C4-2B (cell line): ENCODE measurements around the gene MEOX1.

Experiments
- H3K27ac ChIP-seq: fragments of 450-650 bp; 2 replicates; pipeline ENCODE4 v1.5.1; 2017
- ZFX ChIP-seq: fragments of 450-650 bp; IDR thresholded peaks from 2 replicates; pipeline ENCODE4 v1.6.1; 2017
- TF ChIP-seq, protein P1 (sequence below): fragments of 450-650 bp; conservative IDR thresholded peaks from 2 replicates; pipeline ENCODE4 v1.5.1; 2017; ENCODE audit warnings: mild to moderate bottlenecking

MEOX1 gene

DNA sequence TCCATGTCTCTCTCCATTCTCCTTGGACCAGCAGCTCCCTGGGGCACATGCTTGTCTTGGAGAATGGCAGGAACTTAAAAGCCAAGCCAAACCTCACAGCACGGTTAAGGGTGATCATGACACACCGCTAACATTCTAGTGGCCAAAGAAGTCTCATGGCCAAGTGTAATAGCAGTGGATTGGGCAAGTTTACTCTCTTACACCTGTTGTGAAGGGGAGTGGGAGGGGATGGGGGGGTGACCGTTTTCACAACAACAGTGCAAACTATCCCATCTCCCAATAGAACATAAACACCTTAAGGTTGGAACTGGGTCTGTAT is 37.7 kb upstream of the MEOX1 start:
- TF ChIP-seq, protein P1, sequence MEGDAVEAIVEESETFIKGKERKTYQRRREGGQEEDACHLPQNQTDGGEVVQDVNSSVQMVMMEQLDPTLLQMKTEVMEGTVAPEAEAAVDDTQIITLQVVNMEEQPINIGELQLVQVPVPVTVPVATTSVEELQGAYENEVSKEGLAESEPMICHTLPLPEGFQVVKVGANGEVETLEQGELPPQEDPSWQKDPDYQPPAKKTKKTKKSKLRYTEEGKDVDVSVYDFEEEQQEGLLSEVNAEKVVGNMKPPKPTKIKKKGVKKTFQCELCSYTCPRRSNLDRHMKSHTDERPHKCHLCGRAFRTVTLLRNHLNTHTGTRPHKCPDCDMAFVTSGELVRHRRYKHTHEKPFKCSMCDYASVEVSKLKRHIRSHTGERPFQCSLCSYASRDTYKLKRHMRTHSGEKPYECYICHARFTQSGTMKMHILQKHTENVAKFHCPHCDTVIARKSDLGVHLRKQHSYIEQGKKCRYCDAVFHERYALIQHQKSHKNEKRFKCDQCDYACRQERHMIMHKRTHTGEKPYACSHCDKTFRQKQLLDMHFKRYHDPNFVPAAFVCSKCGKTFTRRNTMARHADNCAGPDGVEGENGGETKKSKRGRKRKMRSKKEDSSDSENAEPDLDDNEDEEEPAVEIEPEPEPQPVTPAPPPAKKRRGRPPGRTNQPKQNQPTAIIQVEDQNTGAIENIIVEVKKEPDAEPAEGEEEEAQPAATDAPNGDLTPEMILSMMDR, result no peak
- no peak for TF ChIP-seq ZFX
- no peak overlapping the region for H3K27ac ChIP-seq

DNA sequence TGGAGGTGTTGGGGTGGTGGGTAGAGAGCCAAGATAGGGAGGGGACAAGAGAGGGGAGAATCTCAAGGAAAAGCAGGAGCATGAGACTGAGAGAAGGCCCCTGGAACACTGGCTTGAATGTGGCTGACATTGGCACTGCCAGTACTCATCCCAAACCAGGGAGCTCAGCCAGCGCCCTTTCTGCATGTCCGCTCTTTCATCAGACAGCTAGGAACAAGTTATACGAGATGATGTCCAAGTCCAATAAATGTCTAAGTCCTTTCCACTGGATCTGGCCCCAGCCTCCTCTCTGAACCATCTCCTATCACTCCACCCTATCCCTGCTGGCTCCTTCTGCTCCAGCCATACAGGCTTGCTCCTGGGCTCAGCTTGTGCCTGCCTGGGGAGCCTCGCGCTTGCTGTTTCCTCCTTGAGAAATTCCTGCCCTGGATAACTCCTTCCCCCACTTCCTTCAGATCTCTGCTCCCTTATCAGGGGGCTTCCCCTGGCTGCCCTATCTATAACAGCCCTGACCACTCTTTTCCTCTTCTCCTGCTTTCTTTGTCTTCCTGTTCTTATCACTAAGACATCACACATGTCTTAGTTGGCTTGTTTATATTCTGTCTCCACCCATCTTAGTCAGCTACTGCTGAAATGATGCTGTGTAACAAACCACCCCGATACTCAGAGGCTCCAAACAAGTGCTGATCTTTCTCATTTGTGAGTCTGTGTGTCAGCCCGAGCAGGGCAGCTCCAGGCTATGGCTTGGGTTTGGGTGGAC is 37.1 kb upstream of the MEOX1 start:
- no peak overlapping the region for H3K27ac ChIP-seq
- TF ChIP-seq ZFX, result no peak
- TF ChIP-seq, protein P1, result no peak

DNA sequence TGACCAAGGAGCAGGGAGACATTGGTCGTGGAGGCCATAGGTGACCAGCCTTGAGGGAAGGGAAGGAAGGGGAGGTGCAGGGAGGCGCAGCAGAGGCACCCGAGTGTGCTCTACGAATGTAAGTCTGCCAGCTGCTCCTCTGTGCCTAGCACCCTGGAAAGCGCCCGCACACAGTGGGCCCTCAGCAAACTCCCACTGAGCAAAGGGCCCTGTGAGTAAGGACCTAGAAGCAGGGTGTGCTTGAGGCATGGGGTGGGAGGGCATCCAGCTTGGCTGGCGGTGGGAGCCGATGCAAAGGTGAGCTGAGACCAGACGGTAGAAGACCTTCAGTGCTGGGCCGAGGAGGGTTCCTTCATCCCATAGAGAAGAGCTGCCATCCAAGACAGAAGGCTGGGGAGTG is 36.2 kb upstream of the MEOX1 start:
- no peak overlapping the region for H3K27ac ChIP-seq
- TF ChIP-seq ZFX, result no peak
- TF ChIP-seq, protein P1, result no peak

DNA sequence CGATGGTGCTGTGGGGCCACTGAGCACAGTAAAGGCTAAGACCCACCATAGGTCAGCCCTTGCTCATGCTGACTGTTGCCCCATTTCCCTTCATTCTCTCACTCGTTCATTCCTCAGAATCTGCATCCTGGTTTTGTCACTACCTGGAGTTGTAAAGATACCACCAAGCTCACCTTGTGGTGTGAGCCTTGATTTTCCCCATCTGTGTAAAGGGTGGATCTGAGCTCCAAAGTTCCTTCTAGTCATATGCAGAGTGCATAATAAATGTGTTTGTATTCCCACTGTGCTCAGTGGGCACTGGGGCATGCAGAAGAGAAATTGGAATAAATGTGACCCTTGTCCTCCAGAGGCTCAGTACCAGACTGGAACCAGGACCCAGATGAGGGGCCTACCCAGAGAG is 35.2 kb upstream of the MEOX1 start:
- TF ChIP-seq, protein P1, result no peak
- TF ChIP-seq ZFX, result no peak
- H3K27ac ChIP-seq, result no peak overlapping the region

DNA sequence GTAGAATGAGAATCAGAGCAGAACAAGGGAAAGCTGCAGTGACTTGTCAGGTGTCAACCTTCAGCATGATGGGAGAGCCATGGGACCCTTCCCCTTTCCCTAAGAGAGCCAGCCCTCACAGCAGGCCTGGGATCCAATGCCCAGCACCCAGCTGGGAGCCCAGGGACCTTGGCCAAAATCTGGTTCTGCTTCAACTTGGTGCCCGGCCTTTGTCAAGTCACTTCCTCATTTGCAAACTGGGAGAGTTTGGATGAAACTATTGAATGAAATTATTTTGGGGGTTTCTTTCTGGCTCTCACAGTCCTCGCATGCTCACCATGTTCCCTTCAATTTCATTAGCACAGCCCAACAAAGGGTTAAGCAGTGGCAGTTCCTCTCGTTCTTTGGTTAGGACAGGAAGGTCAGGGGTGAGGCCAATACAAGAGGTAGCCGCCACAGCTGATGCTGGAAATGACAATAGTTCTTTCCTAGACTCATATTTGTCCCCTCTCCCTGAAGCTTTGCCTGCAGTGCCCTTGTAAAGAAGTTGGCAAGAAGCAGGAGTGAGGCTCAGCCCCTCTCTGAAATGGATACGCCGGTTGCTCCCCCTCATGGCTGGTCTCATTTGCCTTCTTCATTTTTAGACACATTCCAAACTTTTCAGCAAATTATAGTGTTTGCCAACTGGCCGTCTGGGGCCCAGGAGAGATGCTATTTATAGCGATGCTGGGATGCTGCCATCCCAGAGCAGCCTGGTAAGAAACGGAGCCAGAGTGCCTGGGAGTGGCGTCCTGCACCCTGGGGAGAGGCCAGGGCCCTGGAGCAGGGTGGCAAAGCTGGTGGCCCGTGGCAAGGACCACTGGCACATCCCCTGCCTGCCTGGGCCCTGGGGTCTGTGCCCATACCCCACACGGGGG is 34.5 kb upstream of the MEOX1 start:
- TF ChIP-seq ZFX, result no peak
- TF ChIP-seq, protein P1, result no peak
- no peak overlapping the region for H3K27ac ChIP-seq

DNA sequence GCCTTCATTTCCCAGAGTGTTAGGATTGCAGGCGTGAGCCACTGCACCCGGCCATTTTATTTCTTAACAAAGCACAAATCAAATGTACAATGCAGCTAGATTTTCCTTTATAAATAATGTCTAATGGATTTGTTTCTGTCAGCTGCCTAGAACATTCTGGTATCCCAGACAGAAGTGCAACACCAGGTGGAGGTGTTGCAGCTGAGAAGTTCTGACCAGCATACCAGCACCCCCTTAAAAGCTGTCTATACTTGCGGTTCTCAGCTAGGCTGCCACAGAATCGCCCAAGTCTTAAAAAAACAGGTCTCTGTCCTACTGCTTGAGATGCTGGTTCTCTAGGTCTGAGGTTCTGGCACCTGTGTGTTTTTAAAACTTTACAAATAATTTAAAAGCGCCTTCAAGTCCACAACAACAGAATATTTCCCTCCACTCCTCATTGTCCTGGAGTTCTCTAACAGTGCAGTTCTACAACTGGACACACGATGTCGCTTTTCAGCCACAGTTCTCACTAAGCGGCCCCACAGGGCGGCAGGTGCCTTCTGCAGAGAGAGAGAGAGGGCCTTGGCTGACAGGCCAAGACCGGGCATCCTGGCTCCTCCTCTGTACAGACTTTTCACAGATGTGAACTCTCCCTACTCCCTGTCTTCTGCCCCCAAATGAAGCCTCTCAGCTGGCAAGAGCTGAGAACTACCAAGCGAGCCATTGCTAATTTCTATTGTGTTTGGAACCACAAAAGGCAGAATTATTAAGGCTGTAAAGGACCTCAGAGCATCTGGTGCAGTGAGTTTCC is 32.6 kb upstream of the MEOX1 start:
- TF ChIP-seq ZFX, result no peak
- TF ChIP-seq, protein P1, result peak; percentile 93
- no peak overlapping the region for H3K27ac ChIP-seq
